Ovary (tissue), 9 donors: ENCODE data around the gene PRKG1. TPM values are rescaled to one million over a fixed set of nuclear protein-coding genes. Genes with fewer than 3 reads are reported as not detected.

Experiments used
- DNase-seq, 5 donors: peaks; one replicate each; pipeline ENCODE4 v3.0.0-alpha.2; 2019 to 2020
- H3K27ac ChIP-seq, 2 donors: fragments of 200-600 bp; one replicate each; pipeline versions ENCODE4 v1.5.1 to v1.8.0; 2019 to 2022
- H3K27me3 ChIP-seq: fragments of 200-600 bp; one replicate; pipeline ENCODE4 v1.8.0; 2022
- H3K36me3 ChIP-seq: fragments of 200-600 bp; sonication (generic); one replicate; pipeline ENCODE4 v1.5.1; 2019
- H3K4me1 ChIP-seq: one replicate; pipeline ENCODE4 v1.8.1; 2013; ENCODE audit warnings: mild to moderate bottlenecking, moderate library complexity; ENCODE audit not compliant: insufficient read depth
- H3K4me3 ChIP-seq: fragments of 200-600 bp; sonication (generic); one replicate; pipeline ENCODE4 v1.5.1; 2017
- H3K9me3 ChIP-seq, 2 donors: fragments of 200-600 bp in 1 of 2; sonication (generic) in 1 of 2; one replicate each; pipeline versions ENCODE4 v1.5.1 to v1.8.1; 2013 to 2019; ENCODE audit warnings: mild to moderate bottlenecking in 1 of 2, moderate library complexity in 1 of 2
- EP300 ChIP-seq: sonication (generic); formaldehyde crosslinking; IDR thresholded peaks from one replicate; pipeline ENCODE4 v1.6.1; 2017; ENCODE audit warnings: antibody characterized with exemption
- POLR2A ChIP-seq: fragments of 450-650 bp; IDR thresholded peaks from one replicate; pipeline ENCODE4 v1.6.1; 2017; ENCODE audit warnings: antibody characterized with exemption, mild to moderate bottlenecking, moderate library complexity
- WGBS, 3 donors: extraction: QIAGEN DNeasy Blood & Tissue Kit in 1 of 3; methylation state at CpG; one replicate each; pipeline versions ENCODE4 v1.1.5 to v1.1.7; 2013 to 2017; 5-methylcytosine and 5-hydroxymethylcytosine counted together
- intact Hi-C, 4 donors: fragments of 100-400 bp; cut with DNase I; formaldehyde crosslinking; loops; one replicate each; pipeline versions ENCODE4 v1.11.0 to v1.15.1; 2022 to 2023
- polyA plus RNA-seq, 2 donors: library from polyadenylated mRNA; stranded (reverse); fragments of 200-250 nt in 1 of 2; fragments of 350-450 nt in 1 of 2; fragmentation: Illumina TruSeq in 1 of 2; extraction: RNeasy Lipid Tissue Mini Kit (QIAGEN cat#74804) in 1 of 2; gene quantifications; one replicate each; pipeline ENCODE4 v1.2.3, GENCODE V29; 2013 to 2014
- total RNA-seq, 7 donors: library from RNA; depleted of rRNA in 2 of 7; stranded (reverse); fragments of >200 nt in 2 of 7; fragmentation: NEBNext Ultra II Directional in 3 of 7; extraction: Animal tissue kit (Norgen Biotek cat#: 25700) in 3 of 7; gene quantifications; one replicate each; pipeline versions ENCODE4 v1.1.0 to v1.2.4, GENCODE V29; 2016 to 2023
- TF ChIP-seq, protein P1 (sequence below), 3 donors: fragments of 450-650 bp in 2 of 3; fragments of 200-600 bp in 1 of 3; IDR thresholded peaks; one replicate each; pipeline versions ENCODE4 v1.5.1 to v1.8.0; 2016 to 2022; ENCODE audit warnings: antibody characterized with exemption in 3 of 3, mild to moderate bottlenecking in 1 of 3
- donor health status: DM: no; HTN: no; CAD: no; lungs with moderate emphysema.
- donor health status: DM: no; HTN: no; CAD: no.
- donor health status: Bipolar disorder and iron deficiency.
- donor health status: DM: yes; HTN: yes; CAD: no.
- donor health status: DM: no; HTN: no; CAD: no.
- donor health status: DM: yes; HTN: yes; CAD: no.

The PRKG1 gene
- total and polyA plus RNA-seq, 9 donors, result 2.8 to 21.1 (median 15.7) TPM

DNA sequence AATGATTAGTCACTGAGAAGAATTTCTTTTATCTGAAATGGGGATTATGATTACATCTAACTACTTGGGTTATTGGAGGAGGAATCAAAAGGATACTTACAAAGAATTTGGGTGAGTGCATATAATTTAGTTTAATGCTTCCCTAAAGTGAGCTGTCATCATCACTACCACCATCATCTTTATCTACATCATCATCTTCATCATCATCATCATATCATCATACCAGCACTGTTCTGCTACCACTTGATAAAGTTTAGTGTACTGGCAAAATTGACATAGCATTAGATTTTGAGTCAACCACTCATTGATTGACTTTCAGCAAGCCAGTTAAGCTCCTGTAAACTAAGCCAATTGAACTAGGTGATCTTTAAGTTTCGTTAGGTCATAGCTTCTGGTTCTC is 994.2 kb downstream of the PRKG1 start:
- Histone ChIP-seq H3K9me3 (no peaks in the 10 kb centered on the region), H3K4me1 (no peaks in the 10 kb centered on the region), H3K27me3 (no peaks in the 10 kb centered on the region), H3K36me3 (no peaks in the 10 kb centered on the region), H3K27ac (no peak overlapping the region), H3K4me3 (no peak overlapping the region)
- intact Hi-C loops, result no loop called here
- WGBS, 3 donors, result 68 to 96% (median 70%) methylated on average over 1 of the region's 1 CpG
- TF ChIP-seq POLR2A (no peak), EP300 (no peak)
- TF ChIP-seq, protein P1, sequence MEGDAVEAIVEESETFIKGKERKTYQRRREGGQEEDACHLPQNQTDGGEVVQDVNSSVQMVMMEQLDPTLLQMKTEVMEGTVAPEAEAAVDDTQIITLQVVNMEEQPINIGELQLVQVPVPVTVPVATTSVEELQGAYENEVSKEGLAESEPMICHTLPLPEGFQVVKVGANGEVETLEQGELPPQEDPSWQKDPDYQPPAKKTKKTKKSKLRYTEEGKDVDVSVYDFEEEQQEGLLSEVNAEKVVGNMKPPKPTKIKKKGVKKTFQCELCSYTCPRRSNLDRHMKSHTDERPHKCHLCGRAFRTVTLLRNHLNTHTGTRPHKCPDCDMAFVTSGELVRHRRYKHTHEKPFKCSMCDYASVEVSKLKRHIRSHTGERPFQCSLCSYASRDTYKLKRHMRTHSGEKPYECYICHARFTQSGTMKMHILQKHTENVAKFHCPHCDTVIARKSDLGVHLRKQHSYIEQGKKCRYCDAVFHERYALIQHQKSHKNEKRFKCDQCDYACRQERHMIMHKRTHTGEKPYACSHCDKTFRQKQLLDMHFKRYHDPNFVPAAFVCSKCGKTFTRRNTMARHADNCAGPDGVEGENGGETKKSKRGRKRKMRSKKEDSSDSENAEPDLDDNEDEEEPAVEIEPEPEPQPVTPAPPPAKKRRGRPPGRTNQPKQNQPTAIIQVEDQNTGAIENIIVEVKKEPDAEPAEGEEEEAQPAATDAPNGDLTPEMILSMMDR (IDR thresholded peaks at IDR 0.05), result no peak
- no peak for DNase-seq

DNA sequence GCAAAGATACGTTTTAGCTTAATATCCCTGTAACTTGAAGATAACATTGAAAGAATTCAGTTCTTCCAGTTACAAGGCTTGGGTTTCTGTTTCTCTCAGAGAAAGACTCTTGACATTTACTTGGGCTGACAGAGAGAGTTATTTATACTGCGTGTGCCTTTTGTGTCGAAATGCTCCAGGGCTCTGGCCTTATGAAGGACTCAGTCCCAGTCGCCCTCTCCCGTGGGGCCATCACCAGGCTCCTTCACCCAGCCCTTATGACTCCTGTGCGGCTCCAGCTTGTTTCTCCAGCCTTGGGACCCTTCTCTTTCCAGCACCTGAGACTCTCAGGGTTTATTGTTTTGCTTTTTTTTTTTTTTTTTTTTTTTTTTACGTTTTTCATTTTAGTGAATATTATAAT is 997.5 kb downstream of the PRKG1 start:
- no peaks in the 10 kb centered on the region for H3K27me3 ChIP-seq
- whole genome bisulfite sequencing, 3 donors, result 81 to 90% (median 81%) methylated on average over 7 of the region's 7 CpGs
- no peaks in the 10 kb centered on the region for H3K36me3 ChIP-seq
- H3K4me3 ChIP-seq, result no peak overlapping the region
- no peaks in the 10 kb centered on the region for H3K9me3 ChIP-seq
- no peak for TF ChIP-seq POLR2A
- TF ChIP-seq, protein P1 (IDR thresholded peaks at IDR 0.05), result no peak
- TF ChIP-seq EP300, result no peak
- no peaks in the 10 kb centered on the region for H3K4me1 ChIP-seq
- H3K27ac ChIP-seq, result no peak overlapping the region
- DNase-seq, result no peak
- intact Hi-C loops, result no loop called here

DNA sequence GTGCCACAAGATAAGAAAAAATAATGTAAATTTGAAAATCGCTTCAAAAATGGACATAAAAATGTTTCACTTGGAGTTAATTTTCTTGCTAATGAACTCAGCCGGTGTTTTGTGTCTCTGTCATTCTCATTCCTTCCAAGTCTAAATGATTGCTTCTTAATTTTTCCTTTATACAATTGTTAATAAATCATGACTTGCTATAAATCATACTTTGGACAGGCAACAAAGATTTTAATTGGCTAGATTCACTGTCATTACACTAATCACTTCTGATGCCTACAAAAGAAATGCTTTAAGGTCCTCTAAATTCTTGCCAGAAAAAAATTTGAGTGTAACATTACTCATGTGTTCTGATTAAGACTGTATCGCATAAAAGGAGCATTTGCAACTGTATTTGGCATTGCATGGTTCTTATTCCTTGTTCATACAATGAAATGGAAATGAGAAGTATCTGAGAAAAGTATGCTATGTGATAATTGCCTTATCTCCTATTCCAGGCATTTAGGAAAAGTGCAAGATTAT is 1000.3 kb downstream of the PRKG1 start:
- no peaks in the 10 kb centered on the region for H3K36me3 ChIP-seq
- intact Hi-C loops, result no loop called here
- no peak overlapping the region for H3K27ac ChIP-seq
- H3K27me3 ChIP-seq, result no peaks in the 10 kb centered on the region
- 37 to 51% (median 37%) methylated on average over 3 of the region's 3 CpGs for WGBS, 3 donors
- no peak overlapping the region for H3K4me3 ChIP-seq
- no peaks in the 10 kb centered on the region for H3K9me3 ChIP-seq
- TF ChIP-seq, protein P1 (IDR thresholded peaks at IDR 0.05), result no peak
- no peak for TF ChIP-seq POLR2A
- TF ChIP-seq EP300, result no peak
- H3K4me1 ChIP-seq, result no peaks in the 10 kb centered on the region
- no peak for DNase-seq

DNA sequence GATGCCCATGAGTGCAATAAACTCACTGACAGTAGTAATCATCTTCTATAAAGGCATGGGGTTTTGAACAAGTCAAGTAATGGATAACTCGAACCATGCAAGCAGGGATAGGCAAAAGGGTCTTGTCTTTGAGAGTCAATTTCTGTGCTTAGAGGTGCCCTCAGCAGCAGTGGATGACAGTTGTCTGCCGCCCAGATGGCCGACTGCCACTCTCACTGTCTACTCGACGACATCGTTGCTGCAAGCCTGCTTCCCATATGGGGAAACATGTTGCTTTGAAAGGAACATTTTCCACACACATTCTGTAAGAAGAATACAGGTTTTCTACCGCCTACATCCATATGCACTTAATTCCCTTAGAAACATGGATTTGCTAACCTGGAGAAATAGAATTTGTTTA is 1003.5 kb downstream of the PRKG1 start:
- 90 to 93% (median 91%) methylated on average over 7 of the region's 7 CpGs for WGBS, 3 donors
- intact Hi-C loops, result no loop called here

GRCh38 chr10:52078397-52078937 is 1004.2 kb downstream of the PRKG1 start:
- Histone ChIP-seq H3K36me3 (no peaks in the 10 kb centered on the region), H3K4me3 (no peak overlapping the region), H3K4me1 (no peaks in the 10 kb centered on the region), H3K9me3 (no peaks in the 10 kb centered on the region), H3K27ac (no peak overlapping the region), H3K27me3 (no peaks in the 10 kb centered on the region)
- DNase-seq, result no peak
- intact Hi-C loops, result no loop called here
- WGBS, 3 donors, result 78 to 85% (median 80%) methylated on average over 2 of the region's 2 CpGs
- TF ChIP-seq POLR2A, result no peak
- no peak for TF ChIP-seq EP300
- TF ChIP-seq, protein P1 (IDR thresholded peaks at IDR 0.05), result no peak

More for the DNA sequence above, 1003.5 kb downstream of the PRKG1 start:
- Histone ChIP-seq H3K27me3 (no peaks in the 10 kb centered on the region), H3K9me3 (no peaks in the 10 kb centered on the region), H3K4me1 (no peaks in the 10 kb centered on the region), H3K36me3 (no peaks in the 10 kb centered on the region), H3K4me3 (no peak overlapping the region), H3K27ac (no peak overlapping the region)
- DNase-seq, result no peak
- no peak for TF ChIP-seq POLR2A
- no peak for TF ChIP-seq EP300
